CD4-positive, alpha-beta T cell (primary cell): ENCODE data around the gene STARD8. TPM values are rescaled to one million over a fixed set of nuclear protein-coding genes. Genes with fewer than 3 reads are reported as not detected.

Source experiments
- ATAC-seq: fragments of 200-7000 bp; cut with Tn5 transposase; one replicate; pipeline ENCODE4 v1.10.0; 2022; ENCODE audit warnings: mild to moderate bottlenecking; ENCODE audit not compliant: poor library complexity
- CTCF ChIA-PET: fragments of 350-600 bp; sonication (Branson Sonifier 250); formaldehyde crosslinking; loops from one replicate; lab custom pipeline; 2021; ENCODE audit warnings: antibody characterized with exemption, inconsistent platforms; lab: Charles Lee
- POLR2A ChIA-PET: fragments of 350-600 bp; sonication (Branson Sonifier 250); formaldehyde crosslinking; loops from one replicate; lab custom pipeline; 2021; ENCODE audit warnings: antibody characterized with exemption, inconsistent platforms; lab: Charles Lee
- DNase-seq, 14 experiments: peaks; one replicate each; pipeline ENCODE4 v3.0.0-alpha.2; 2013 to 2020; ENCODE audit warnings: mixed read lengths in 2 of 14
- H3K27ac ChIP-seq, 2 donors: one replicate each; pipeline versions ENCODE4 v1.5.1 to v1.7.0; 2013; ENCODE audit warnings: low read length in 2 of 2, low read depth in 1 of 2, mild to moderate bottlenecking in 1 of 2
- H3K27me3 ChIP-seq, 2 experiments: 1 replicate in 1 of 2; 2 replicates in 1 of 2; pipeline versions ENCODE4 v1.6.1 to v1.7.0; 2013; ENCODE audit warnings: low read length in 2 of 2, control low read depth in 1 of 2, mild to moderate bottlenecking in 1 of 2, moderate library complexity in 1 of 2; ENCODE audit not compliant: insufficient read depth in 2 of 2, control insufficient read depth in 1 of 2
- H3K36me3 ChIP-seq: one replicate; pipeline ENCODE4 v1.6.1; 2013; ENCODE audit warnings: low read length, control low read depth; ENCODE audit not compliant: insufficient read depth
- H3K4me1 ChIP-seq: one replicate; pipeline ENCODE4 v1.6.1; 2013; ENCODE audit warnings: low read length, control low read depth; ENCODE audit not compliant: insufficient read depth
- H3K4me3 ChIP-seq: one replicate; pipeline ENCODE4 v1.5.1; 2013; ENCODE audit warnings: mild to moderate bottlenecking, low read length, moderate library complexity
- H3K9me3 ChIP-seq, 2 experiments: 1 replicate in 1 of 2; 2 replicates in 1 of 2; pipeline versions ENCODE4 v1.6.1 to v1.7.0; 2013; ENCODE audit warnings: low read length in 2 of 2, mild to moderate bottlenecking in 2 of 2, control low read depth in 1 of 2, moderate library complexity in 1 of 2; ENCODE audit not compliant: control insufficient read depth in 1 of 2, insufficient read depth in 1 of 2
- H3K27ac Mint-ChIP-seq: one replicate; pipeline ENCODE4 v1.8.0; 2020; ENCODE audit warnings: mixed read lengths
- H3K27me3 Mint-ChIP-seq: one replicate; pipeline ENCODE4 v1.8.0; 2021; ENCODE audit warnings: mixed read lengths
- H3K36me3 Mint-ChIP-seq: one replicate; pipeline ENCODE4 v1.8.0; 2021; ENCODE audit warnings: low read depth, mixed read lengths
- H3K4me1 Mint-ChIP-seq: one replicate; pipeline ENCODE4 v1.8.0; 2021; ENCODE audit warnings: low read depth, mixed read lengths
- H3K4me3 Mint-ChIP-seq: one replicate; pipeline ENCODE4 v1.8.0; 2020; ENCODE audit warnings: mild to moderate bottlenecking, mixed read lengths
- H3K9me3 Mint-ChIP-seq: one replicate; pipeline ENCODE4 v1.8.0; 2020; ENCODE audit warnings: mixed read lengths
- intact Hi-C, 2 experiments: fragments of 100-400 bp; cut with DNase I in 1 of 2; cut with micrococcal nuclease in 1 of 2; formaldehyde crosslinking; loops; one replicate each; pipeline versions ENCODE4 v1.15.1 to v1.9.0; 2023 to 2025; cut with DNase I, micrococcal nuclease
- total RNA-seq, 174 experiments: library from RNA in 2 of 174; stranded (reverse) in 2 of 174; gene quantifications; one replicate each; pipeline ENCODE4 v1.2.3 and lab custom pipeline; 2021 to 2026
- TF ChIP-seq, protein P1 (sequence below): fragments of 200-600 bp; IDR thresholded peaks from one replicate; pipeline ENCODE4 v1.8.0; 2022; ENCODE audit warnings: antibody characterized with exemption, mild to moderate bottlenecking

STARD8 gene
- total RNA-seq, 2 experiments from 2014 or later = 0.22 to 0.25 TPM

DNA sequence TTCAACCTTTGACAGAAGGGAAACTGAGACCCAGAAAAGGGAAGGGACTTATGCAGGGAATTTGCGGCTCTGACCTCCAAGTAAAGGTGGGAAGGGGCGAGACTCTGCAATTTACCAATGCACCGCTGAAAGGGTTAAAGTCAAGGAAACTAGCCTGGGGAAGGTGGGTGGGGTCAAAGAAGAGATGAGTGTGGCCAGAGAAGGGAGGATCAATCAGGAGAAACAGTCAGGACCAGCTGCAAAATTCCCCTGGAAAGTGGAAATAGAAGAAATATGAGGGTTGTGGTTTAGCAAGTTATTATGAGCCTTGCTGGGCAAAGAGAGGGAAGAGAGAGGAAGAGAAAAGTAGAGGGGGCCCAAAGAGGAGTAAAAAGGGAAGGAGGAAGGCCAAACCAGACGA is 30.5 kb downstream of the STARD8 start:
- DNase-seq (no peak), ATAC-seq (no peak)
- ChIA-PET CTCF (no interaction called here), POLR2A (no interaction called here)
- Histone ChIP-seq H3K4me1 (no peaks in the 10 kb centered on the region), H3K36me3 (no peaks in the 10 kb centered on the region), H3K27ac (no peak overlapping the region), H3K9me3 (no peaks in the 10 kb centered on the region), H3K27me3 (no peaks in the 10 kb centered on the region), H3K4me3 (no peak overlapping the region)
- no peak overlapping the region for H3K27ac Mint-ChIP-seq
- H3K4me3 Mint-ChIP-seq = no peak overlapping the region
- no peaks in the 10 kb centered on the region for H3K36me3 Mint-ChIP-seq
- intact Hi-C loops = no loop called here
- no peaks in the 10 kb centered on the region for H3K4me1 Mint-ChIP-seq
- TF ChIP-seq, protein P1, sequence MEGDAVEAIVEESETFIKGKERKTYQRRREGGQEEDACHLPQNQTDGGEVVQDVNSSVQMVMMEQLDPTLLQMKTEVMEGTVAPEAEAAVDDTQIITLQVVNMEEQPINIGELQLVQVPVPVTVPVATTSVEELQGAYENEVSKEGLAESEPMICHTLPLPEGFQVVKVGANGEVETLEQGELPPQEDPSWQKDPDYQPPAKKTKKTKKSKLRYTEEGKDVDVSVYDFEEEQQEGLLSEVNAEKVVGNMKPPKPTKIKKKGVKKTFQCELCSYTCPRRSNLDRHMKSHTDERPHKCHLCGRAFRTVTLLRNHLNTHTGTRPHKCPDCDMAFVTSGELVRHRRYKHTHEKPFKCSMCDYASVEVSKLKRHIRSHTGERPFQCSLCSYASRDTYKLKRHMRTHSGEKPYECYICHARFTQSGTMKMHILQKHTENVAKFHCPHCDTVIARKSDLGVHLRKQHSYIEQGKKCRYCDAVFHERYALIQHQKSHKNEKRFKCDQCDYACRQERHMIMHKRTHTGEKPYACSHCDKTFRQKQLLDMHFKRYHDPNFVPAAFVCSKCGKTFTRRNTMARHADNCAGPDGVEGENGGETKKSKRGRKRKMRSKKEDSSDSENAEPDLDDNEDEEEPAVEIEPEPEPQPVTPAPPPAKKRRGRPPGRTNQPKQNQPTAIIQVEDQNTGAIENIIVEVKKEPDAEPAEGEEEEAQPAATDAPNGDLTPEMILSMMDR = no peak
- no peaks in the 10 kb centered on the region for H3K9me3 Mint-ChIP-seq
- H3K27me3 Mint-ChIP-seq = no peaks in the 10 kb centered on the region

DNA sequence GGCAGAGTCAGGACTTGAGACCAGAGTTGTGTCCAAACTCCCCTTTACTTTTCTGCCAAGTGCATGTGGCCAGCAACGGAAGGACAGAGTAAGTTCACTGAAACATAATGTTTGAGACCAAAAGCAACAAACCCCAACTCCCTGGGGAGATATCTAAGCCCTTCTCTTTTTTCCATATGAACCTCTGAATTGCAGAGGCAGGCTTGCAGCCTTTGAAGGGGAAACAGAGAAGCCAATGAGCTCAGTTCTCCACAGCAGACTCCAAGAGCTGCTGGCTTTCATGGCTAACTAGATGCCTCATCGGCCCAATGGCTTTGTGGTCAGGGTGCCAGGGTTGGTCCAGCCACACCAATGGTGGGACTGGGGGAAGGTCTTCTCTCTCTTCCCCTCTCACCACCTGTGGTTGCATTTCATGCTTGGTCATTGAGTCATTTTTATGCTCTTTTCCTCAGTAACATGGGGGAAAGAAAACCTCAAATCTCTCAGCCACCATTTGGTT is 34.0 kb downstream of the STARD8 start:
- intact Hi-C loops = no loop called here
- Histone ChIP-seq H3K9me3 (no peaks in the 10 kb centered on the region), H3K27ac (no peak overlapping the region), H3K36me3 (no peaks in the 10 kb centered on the region), H3K4me3 (no peak overlapping the region), H3K27me3 (no peaks in the 10 kb centered on the region), H3K4me1 (peaks cover 2% of the 10 kb centered on the region)
- H3K9me3 Mint-ChIP-seq = no peaks in the 10 kb centered on the region
- DNase-seq (no peak), ATAC-seq (no peak)
- peaks cover 11% of the 10 kb centered on the region for H3K27me3 Mint-ChIP-seq
- no peak overlapping the region for H3K4me3 Mint-ChIP-seq
- H3K27ac Mint-ChIP-seq = no peak overlapping the region
- POLR2A ChIA-PET = no interaction called here
- TF ChIP-seq, protein P1 = no peak
- CTCF ChIA-PET = no interaction called here
- H3K36me3 Mint-ChIP-seq = no peaks in the 10 kb centered on the region
- peaks cover 7% of the 10 kb centered on the region for H3K4me1 Mint-ChIP-seq

DNA sequence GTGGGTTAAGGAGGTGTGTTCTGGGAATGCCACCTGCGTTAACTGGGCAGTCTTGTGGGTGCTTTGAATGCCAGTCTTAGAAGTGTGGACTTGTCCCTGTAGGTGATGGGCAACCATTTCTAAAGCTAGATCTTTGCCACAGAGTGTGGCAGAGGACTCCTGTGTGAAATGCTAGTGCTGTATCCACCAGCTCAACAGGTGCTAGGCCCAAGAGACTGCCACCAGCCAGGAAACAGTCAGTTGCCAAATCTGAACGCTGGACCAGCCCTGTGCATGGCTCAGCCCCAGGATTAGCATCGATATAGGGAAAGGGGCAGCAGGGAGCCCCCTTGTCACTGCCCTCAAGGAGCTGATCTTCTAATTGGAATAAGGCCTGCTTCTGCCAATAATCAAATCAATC is 35.3 kb downstream of the STARD8 start:
- intact Hi-C loops = no loop called here
- Mint-ChIP-seq H3K9me3 (no peaks in the 10 kb centered on the region), H3K27me3 (peaks cover 21% of the 10 kb centered on the region), H3K4me3 (no peak overlapping the region), H3K27ac (no peak overlapping the region), H3K36me3 (no peaks in the 10 kb centered on the region), H3K4me1 (peaks cover 17% of the 10 kb centered on the region)
- POLR2A ChIA-PET = no interaction called here
- Histone ChIP-seq H3K9me3 (no peaks in the 10 kb centered on the region), H3K27me3 (no peaks in the 10 kb centered on the region), H3K36me3 (no peaks in the 10 kb centered on the region), H3K27ac (no peak overlapping the region), H3K4me1 (peaks cover 4% of the 10 kb centered on the region), H3K4me3 (no peak overlapping the region)
- TF ChIP-seq, protein P1 = no peak
- CTCF ChIA-PET = no interaction called here
- ATAC-seq = no peak
- DNase-seq = no peak
